ENCODE data around the gene DNAH3.
"Not testable (repeated sequence)": the region's sequence is repeated elsewhere in the genome, so short reads cannot be mapped to it uniquely, and the experiment has no call there.

The DNAH3 gene

GRCh38 chr16:21150375-21151001 is at the start of gene DNAH3:
TSS of gene DNAH3 (minus strand) at chr16:21150846. CDS start at chr16:21150319, 527 bp downstream.
- Histone ChIP-seq H3K9me3 (ENCODE audit: control insufficient read depth in 1 of 2, low read length in 2 of 2) (no peaks in the 10 kb centered on the region), H3K36me3 (ENCODE audit: control insufficient read depth in 1 of 2, insufficient read depth in 2 of 2, low read length in 2 of 2) (no peaks in the 10 kb centered on the region), H3K27ac (ENCODE audit: low read depth, low read length) (no peak within 1 kb of the TSS), H3K4me1 (ENCODE audit: control insufficient read depth in 1 of 2, insufficient read depth in 2 of 2, low read length in 2 of 2) (peaks cover 0 to 7% of the 10 kb centered on the region in 2 donors), H3K9ac (ENCODE audit: low read depth in 1 of 2, low read length in 2 of 2) (no peak within 1 kb of the TSS), H3K27me3 (ENCODE audit: control insufficient read depth in 1 of 2, insufficient read depth in 2 of 2, low read length in 2 of 2) (peaks cover 0 to under 1% of the 10 kb centered on the region in 2 donors), H3K4me3 (ENCODE audit: low read depth in 1 of 2, low read length in 2 of 2) (no peak within 1 kb of the TSS)

GRCh38 chr16:21199607-21200218 is 49.1 kb upstream of the DNAH3 start:
- H3K4me3 ChIP-seq (ENCODE audit: low read depth in 1 of 2, low read length in 2 of 2), result no peak overlapping the region
- peaks cover 27 to 30% of the 10 kb centered on the region in 2 donors for H3K4me1 ChIP-seq (ENCODE audit: control insufficient read depth in 1 of 2, insufficient read depth in 2 of 2, low read length in 2 of 2)
- no peaks in the 10 kb centered on the region for H3K9me3 ChIP-seq (ENCODE audit: control insufficient read depth in 1 of 2, low read length in 2 of 2)
- H3K36me3 ChIP-seq (ENCODE audit: control insufficient read depth in 1 of 2, insufficient read depth in 2 of 2, low read length in 2 of 2), result no peaks in the 10 kb centered on the region
- H3K9ac ChIP-seq (ENCODE audit: low read depth in 1 of 2, low read length in 2 of 2), result no peak overlapping the region
- peaks cover 0 to 4% of the 10 kb centered on the region in 2 donors for H3K27me3 ChIP-seq (ENCODE audit: control insufficient read depth in 1 of 2, insufficient read depth in 2 of 2, low read length in 2 of 2)
- H3K27ac ChIP-seq (ENCODE audit: low read depth, low read length), result no peak overlapping the region

- peaks cover 0 to 4% of the 10 kb centered on the region in 2 donors for H3K27me3 ChIP-seq (ENCODE audit: control insufficient read depth in 1 of 2, insufficient read depth in 2 of 2, low read length in 2 of 2)
- H3K36me3 ChIP-seq (ENCODE audit: control insufficient read depth in 1 of 2, insufficient read depth in 2 of 2, low read length in 2 of 2), result no peaks in the 10 kb centered on the region
- no peak overlapping the region for H3K4me3 ChIP-seq (ENCODE audit: low read depth in 1 of 2, low read length in 2 of 2)
- H3K27ac ChIP-seq (ENCODE audit: low read depth, low read length), result no peak overlapping the region
- H3K9me3 ChIP-seq (ENCODE audit: control insufficient read depth in 1 of 2, low read length in 2 of 2), result no peaks in the 10 kb centered on the region
- H3K4me1 ChIP-seq (ENCODE audit: control insufficient read depth in 1 of 2, insufficient read depth in 2 of 2, low read length in 2 of 2), result peaks cover 13 to 20% of the 10 kb centered on the region in 2 donors
- H3K9ac ChIP-seq (ENCODE audit: low read depth in 1 of 2, low read length in 2 of 2), result no peak overlapping the region
These were observed 47.0 kb upstream of the DNAH3 start for GRCh38 chr16:21197621-21198020.

GRCh38 chr16:21197112-21197511 is 46.5 kb upstream of the DNAH3 start:
- no peak overlapping the region for H3K9ac ChIP-seq (ENCODE audit: low read depth in 1 of 2, low read length in 2 of 2)
- H3K4me1 ChIP-seq (ENCODE audit: control insufficient read depth in 1 of 2, insufficient read depth in 2 of 2, low read length in 2 of 2), result peaks cover 13 to 15% of the 10 kb centered on the region in 2 donors
- H3K27ac ChIP-seq (ENCODE audit: low read depth, low read length), result no peak overlapping the region
- no peaks in the 10 kb centered on the region for H3K36me3 ChIP-seq (ENCODE audit: control insufficient read depth in 1 of 2, insufficient read depth in 2 of 2, low read length in 2 of 2)
- H3K4me3 ChIP-seq (ENCODE audit: low read depth in 1 of 2, low read length in 2 of 2), result no peak overlapping the region
- H3K27me3 ChIP-seq (ENCODE audit: control insufficient read depth in 1 of 2, insufficient read depth in 2 of 2, low read length in 2 of 2), result peaks cover 0 to 4% of the 10 kb centered on the region in 2 donors
- H3K9me3 ChIP-seq (ENCODE audit: control insufficient read depth in 1 of 2, low read length in 2 of 2), result no peaks in the 10 kb centered on the region

GRCh38 chr16:21195330-21195729 is 44.7 kb upstream of the DNAH3 start:
- not testable (repeated sequence) for H3K27ac ChIP-seq (ENCODE audit: low read depth, low read length); H3K27me3 ChIP-seq (ENCODE audit: control insufficient read depth in 1 of 2, insufficient read depth in 2 of 2, low read length in 2 of 2); H3K36me3 ChIP-seq (ENCODE audit: control insufficient read depth in 1 of 2, insufficient read depth in 2 of 2, low read length in 2 of 2); H3K4me3 ChIP-seq (ENCODE audit: low read depth in 1 of 2, low read length in 2 of 2); H3K9me3 ChIP-seq (ENCODE audit: control insufficient read depth in 1 of 2, low read length in 2 of 2); H3K4me1 ChIP-seq (ENCODE audit: control insufficient read depth in 1 of 2, insufficient read depth in 2 of 2, low read length in 2 of 2); H3K9ac ChIP-seq (ENCODE audit: low read depth in 1 of 2, low read length in 2 of 2)

- Histone ChIP-seq H3K4me3 (ENCODE audit: low read depth in 1 of 2, low read length in 2 of 2) (no peak overlapping the region), H3K36me3 (ENCODE audit: control insufficient read depth in 1 of 2, insufficient read depth in 2 of 2, low read length in 2 of 2) (no peaks in the 10 kb centered on the region), H3K4me1 (ENCODE audit: control insufficient read depth in 1 of 2, insufficient read depth in 2 of 2, low read length in 2 of 2) (peaks cover 6 to 7% of the 10 kb centered on the region in 2 donors), H3K27ac (ENCODE audit: low read depth, low read length) (no peak overlapping the region), H3K9ac (ENCODE audit: low read depth in 1 of 2, low read length in 2 of 2) (no peak overlapping the region), H3K27me3 (ENCODE audit: control insufficient read depth in 1 of 2, insufficient read depth in 2 of 2, low read length in 2 of 2) (peaks cover 0 to 4% of the 10 kb centered on the region in 2 donors), H3K9me3 (ENCODE audit: control insufficient read depth in 1 of 2, low read length in 2 of 2) (no peaks in the 10 kb centered on the region)
These were observed 44.2 kb upstream of the DNAH3 start for GRCh38 chr16:21194771-21195301.

GRCh38 chr16:21192991-21193390 is 42.3 kb upstream of the DNAH3 start:
- Histone ChIP-seq H3K9ac (ENCODE audit: low read depth in 1 of 2, low read length in 2 of 2) (no peak overlapping the region), H3K27me3 (ENCODE audit: control insufficient read depth in 1 of 2, insufficient read depth in 2 of 2, low read length in 2 of 2) (no peaks in the 10 kb centered on the region), H3K4me3 (ENCODE audit: low read depth in 1 of 2, low read length in 2 of 2) (no peak overlapping the region), H3K36me3 (ENCODE audit: control insufficient read depth in 1 of 2, insufficient read depth in 2 of 2, low read length in 2 of 2) (no peaks in the 10 kb centered on the region), H3K9me3 (ENCODE audit: control insufficient read depth in 1 of 2, low read length in 2 of 2) (no peaks in the 10 kb centered on the region), H3K4me1 (ENCODE audit: control insufficient read depth in 1 of 2, insufficient read depth in 2 of 2, low read length in 2 of 2) (peaks cover 4 to 5% of the 10 kb centered on the region in 2 donors), H3K27ac (ENCODE audit: low read depth, low read length) (no peak overlapping the region)

GRCh38 chr16:21190599-21190998 is 40.0 kb upstream of the DNAH3 start:
- H3K4me1 ChIP-seq (ENCODE audit: control insufficient read depth in 1 of 2, insufficient read depth in 2 of 2, low read length in 2 of 2), result peaks cover 4 to 5% of the 10 kb centered on the region in 2 donors
- H3K9me3 ChIP-seq (ENCODE audit: control insufficient read depth in 1 of 2, low read length in 2 of 2), result no peaks in the 10 kb centered on the region
- H3K9ac ChIP-seq (ENCODE audit: low read depth in 1 of 2, low read length in 2 of 2), result no peak overlapping the region
- no peaks in the 10 kb centered on the region for H3K27me3 ChIP-seq (ENCODE audit: control insufficient read depth in 1 of 2, insufficient read depth in 2 of 2, low read length in 2 of 2)
- no peak overlapping the region for H3K4me3 ChIP-seq (ENCODE audit: low read depth in 1 of 2, low read length in 2 of 2)
- H3K36me3 ChIP-seq (ENCODE audit: control insufficient read depth in 1 of 2, insufficient read depth in 2 of 2, low read length in 2 of 2), result no peaks in the 10 kb centered on the region
- no peak overlapping the region for H3K27ac ChIP-seq (ENCODE audit: low read depth, low read length)

GRCh38 chr16:21190013-21190412 is 39.4 kb upstream of the DNAH3 start:
- Histone ChIP-seq H3K4me1 (ENCODE audit: control insufficient read depth in 1 of 2, insufficient read depth in 2 of 2, low read length in 2 of 2) (peaks cover 4 to 5% of the 10 kb centered on the region in 2 donors), H3K9ac (ENCODE audit: low read depth in 1 of 2, low read length in 2 of 2) (no peak overlapping the region), H3K4me3 (ENCODE audit: low read depth in 1 of 2, low read length in 2 of 2) (no peak overlapping the region), H3K36me3 (ENCODE audit: control insufficient read depth in 1 of 2, insufficient read depth in 2 of 2, low read length in 2 of 2) (no peaks in the 10 kb centered on the region), H3K9me3 (ENCODE audit: control insufficient read depth in 1 of 2, low read length in 2 of 2) (no peaks in the 10 kb centered on the region), H3K27ac (ENCODE audit: low read depth, low read length) (no peak overlapping the region), H3K27me3 (ENCODE audit: control insufficient read depth in 1 of 2, insufficient read depth in 2 of 2, low read length in 2 of 2) (no peaks in the 10 kb centered on the region)

GRCh38 chr16:21189311-21189710 is 38.7 kb upstream of the DNAH3 start:
- no peak overlapping the region for H3K4me3 ChIP-seq (ENCODE audit: low read depth in 1 of 2, low read length in 2 of 2)
- H3K27ac ChIP-seq (ENCODE audit: low read depth, low read length), result no peak overlapping the region
- H3K36me3 ChIP-seq (ENCODE audit: control insufficient read depth in 1 of 2, insufficient read depth in 2 of 2, low read length in 2 of 2), result no peaks in the 10 kb centered on the region
- H3K9me3 ChIP-seq (ENCODE audit: control insufficient read depth in 1 of 2, low read length in 2 of 2), result no peaks in the 10 kb centered on the region
- H3K4me1 ChIP-seq (ENCODE audit: control insufficient read depth in 1 of 2, insufficient read depth in 2 of 2, low read length in 2 of 2), result peaks cover 4 to 5% of the 10 kb centered on the region in 2 donors
- H3K9ac ChIP-seq (ENCODE audit: low read depth in 1 of 2, low read length in 2 of 2), result no peak overlapping the region
- H3K27me3 ChIP-seq (ENCODE audit: control insufficient read depth in 1 of 2, insufficient read depth in 2 of 2, low read length in 2 of 2), result no peaks in the 10 kb centered on the region
